Activated naive CD4-positive, alpha-beta T cell treated with anti-CD3 and anti-CD28 coated beads for 36 hours (primary cell): ENCODE data around the gene NDC1. TPM values are rescaled to one million over a fixed set of nuclear protein-coding genes. Genes with fewer than 3 reads are reported as not detected.
A peak's percentile ranks its signal among the peaks of the same experiment; 100 is the strongest.
"Not testable (repeated sequence)": the region's sequence is repeated elsewhere in the genome, so short reads cannot be mapped to it uniquely, and the experiment has no call there.

Experiments used
- CTCF ChIA-PET: fragments of 350-600 bp; sonication (Branson Sonifier 250); formaldehyde crosslinking; loops from one replicate; lab custom pipeline; 2021; ENCODE audit warnings: antibody characterized with exemption; lab: Charles Lee
- DNase-seq: peaks from one replicate; pipeline ENCODE4 v3.0.0-alpha.2; 2020
- H3K27ac Mint-ChIP-seq: one replicate; pipeline ENCODE4 v1.8.0; 2021; ENCODE audit warnings: mild to moderate bottlenecking, mixed read lengths
- H3K27me3 Mint-ChIP-seq: one replicate; pipeline ENCODE4 v1.8.0; 2021; ENCODE audit warnings: low read depth, mixed read lengths
- H3K36me3 Mint-ChIP-seq: one replicate; pipeline ENCODE4 v1.8.0; 2021; ENCODE audit warnings: low read depth, mixed read lengths
- H3K4me1 Mint-ChIP-seq: one replicate; pipeline ENCODE4 v1.8.0; 2021; ENCODE audit warnings: low read depth, mixed read lengths
- H3K4me3 Mint-ChIP-seq: one replicate; pipeline ENCODE4 v1.8.0; 2021; ENCODE audit warnings: mild to moderate bottlenecking, moderate library complexity, mixed read lengths
- H3K9me3 Mint-ChIP-seq: one replicate; pipeline ENCODE4 v1.8.0; 2021; ENCODE audit warnings: mixed read lengths
- intact Hi-C: fragments of 100-400 bp; cut with micrococcal nuclease; formaldehyde crosslinking; loops from one replicate; pipeline ENCODE4 v1.15.1; 2023
- total RNA-seq, 2 experiments: library from RNA; stranded (reverse); gene quantifications; one replicate each; pipeline ENCODE4 v1.2.3, GENCODE V29; 2021

NDC1 gene
- total RNA-seq, 2 experiments from 2014 or later: 25.9 to 27.9 TPM

DNA sequence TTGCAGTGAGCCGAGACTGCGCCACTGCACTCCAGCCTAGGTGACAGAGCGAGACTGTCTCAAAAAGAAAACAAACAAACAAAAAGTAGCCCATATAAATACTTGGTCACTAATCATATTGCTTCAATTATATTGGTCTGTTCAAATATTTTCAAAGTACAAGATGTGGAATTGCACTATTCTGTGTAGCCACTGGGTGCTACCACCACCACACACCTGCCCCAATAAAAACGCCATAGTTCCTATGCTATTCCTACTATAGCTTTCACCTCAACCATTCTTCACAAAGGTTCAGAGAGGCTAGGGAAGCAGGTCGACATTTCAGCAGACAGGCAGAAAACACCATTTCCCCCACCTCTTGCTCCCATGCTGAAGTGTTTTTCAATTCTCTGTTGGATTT is 16.7 kb downstream of the NDC1 start:
- Mint-ChIP-seq H3K4me1 (peaks cover 1% of the 10 kb centered on the region), H3K4me3 (no peak overlapping the region), H3K27ac (no peak overlapping the region), H3K36me3 (peaks cover 44% of the 10 kb centered on the region), H3K9me3 (no peaks in the 10 kb centered on the region), H3K27me3 (no peaks in the 10 kb centered on the region)
- CTCF ChIA-PET: interaction anchor here (0.6 to 1.0 kb wide), 2 partner anchors 10 to 138 kb away, joined by 4 to 5 read pairs; no protein-coding TSS in a partner anchor
- intact Hi-C loops: no loop called here
- DNase-seq: no peak

DNA sequence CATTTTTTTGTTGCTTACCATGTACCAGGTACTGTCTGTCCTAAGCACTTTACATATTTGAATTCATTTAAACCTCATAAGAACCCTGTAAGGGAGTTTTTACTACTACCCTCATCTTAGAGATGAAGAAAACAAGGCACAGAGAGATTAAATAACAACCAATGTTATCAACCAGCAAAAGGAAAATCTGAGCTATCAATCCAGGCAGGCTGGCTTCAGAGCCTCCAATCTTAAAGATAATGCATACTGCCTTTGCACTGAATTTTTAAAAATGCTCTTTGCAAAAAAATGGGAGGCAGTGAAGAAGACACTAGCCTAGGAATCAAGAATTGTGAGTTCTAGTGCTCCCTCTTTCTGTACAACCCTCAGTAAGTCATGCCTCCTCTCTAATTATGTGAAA is 18.7 kb downstream of the NDC1 start:
- CTCF ChIA-PET: no interaction called here
- no peaks in the 10 kb centered on the region for H3K27me3 Mint-ChIP-seq

GRCh38 chr1:53816584-53816983 is 21.5 kb downstream of the NDC1 start:
- H3K9me3 Mint-ChIP-seq, DNase-seq, CTCF ChIA-PET, intact Hi-C loops, H3K27ac Mint-ChIP-seq, H3K27me3 Mint-ChIP-seq, H3K4me1 Mint-ChIP-seq, H3K4me3 Mint-ChIP-seq: not testable (repeated sequence)
- peaks cover 60% of the 10 kb centered on the region for H3K36me3 Mint-ChIP-seq

More for the DNA sequence above, 18.7 kb downstream of the NDC1 start:
- Mint-ChIP-seq H3K27ac (no peak overlapping the region), H3K36me3 (peaks cover 48% of the 10 kb centered on the region), H3K9me3 (no peaks in the 10 kb centered on the region), H3K4me3 (no peak overlapping the region), H3K4me1 (peaks cover 2% of the 10 kb centered on the region)
- intact Hi-C loops: no loop called here
- DNase-seq: no peak

GRCh38 chr1:53815484-53815883 is 22.6 kb downstream of the NDC1 start:
- H3K27ac Mint-ChIP-seq, H3K4me3 Mint-ChIP-seq, intact Hi-C loops, CTCF ChIA-PET, H3K27me3 Mint-ChIP-seq, DNase-seq, H3K4me1 Mint-ChIP-seq, H3K9me3 Mint-ChIP-seq: not testable (repeated sequence)
- peaks cover 62% of the 10 kb centered on the region for H3K36me3 Mint-ChIP-seq

DNA sequence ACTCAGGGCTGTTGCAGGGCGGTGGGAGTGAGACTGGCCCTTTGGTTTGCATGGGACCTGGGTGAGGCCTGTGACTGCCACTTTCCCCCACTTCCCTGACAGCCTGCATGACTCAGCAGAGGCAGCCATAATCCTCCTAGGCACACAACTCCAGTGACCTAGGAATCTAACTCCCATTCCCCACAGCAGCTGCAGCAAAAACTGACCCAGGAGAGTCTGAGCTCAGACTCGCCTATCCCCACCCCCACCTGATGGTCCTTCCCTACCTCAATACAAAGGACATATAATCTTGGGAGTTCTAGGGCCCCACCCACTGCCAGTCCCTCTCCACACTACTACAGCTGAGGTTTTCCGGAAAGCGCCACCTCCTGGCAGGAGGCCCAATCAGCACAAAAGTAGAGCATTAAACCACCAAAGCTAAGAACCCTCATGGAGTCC is 26.7 kb downstream of the NDC1 start:
- peaks cover 2% of the 10 kb centered on the region for H3K4me1 Mint-ChIP-seq
- intact Hi-C loops: no loop called here
- no peaks in the 10 kb centered on the region for H3K9me3 Mint-ChIP-seq
- H3K27me3 Mint-ChIP-seq: no peaks in the 10 kb centered on the region
- no peak overlapping the region for H3K4me3 Mint-ChIP-seq
- peak; percentile 33 for DNase-seq
- peaks cover 51% of the 10 kb centered on the region for H3K36me3 Mint-ChIP-seq
- CTCF ChIA-PET: interaction anchor here (0.9 to 2.5 kb wide), 6 partner anchors 8 to 288 kb away, joined by 3 to 13 read pairs (median 4); no protein-coding TSS in a partner anchor
- no peak overlapping the region for H3K27ac Mint-ChIP-seq

DNA sequence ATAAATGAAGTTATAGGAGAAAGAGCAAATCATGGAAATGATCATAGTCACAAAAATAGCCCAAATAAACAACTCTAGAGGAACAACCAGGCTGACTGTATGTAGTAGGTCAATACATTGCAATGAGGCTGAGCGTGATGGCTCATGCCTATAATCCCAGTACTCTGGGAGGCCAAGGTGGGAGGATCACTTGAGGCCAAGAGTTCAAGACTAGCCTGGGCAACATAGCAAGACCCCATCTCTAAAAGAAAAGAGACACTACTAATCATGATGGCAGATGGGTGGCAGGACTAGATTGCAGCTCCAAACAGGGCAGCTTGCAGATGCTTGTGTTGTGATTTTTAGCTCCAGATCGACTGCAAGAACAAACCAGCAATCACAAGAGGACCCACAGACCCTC is 27.6 kb downstream of the NDC1 start:
- no peak overlapping the region for H3K27ac Mint-ChIP-seq
- intact Hi-C loops: no loop called here
- no peak overlapping the region for H3K4me3 Mint-ChIP-seq
- no peaks in the 10 kb centered on the region for H3K27me3 Mint-ChIP-seq
- H3K4me1 Mint-ChIP-seq: peaks cover 2% of the 10 kb centered on the region
- no peak for DNase-seq
- H3K36me3 Mint-ChIP-seq: peaks cover 49% of the 10 kb centered on the region
- CTCF ChIA-PET: interaction anchor here (0.9 to 2.5 kb wide), 3 partner anchors 7 to 32 kb away, joined by 4 to 13 read pairs (median 4); no protein-coding TSS in a partner anchor
- H3K9me3 Mint-ChIP-seq: no peaks in the 10 kb centered on the region

DNA sequence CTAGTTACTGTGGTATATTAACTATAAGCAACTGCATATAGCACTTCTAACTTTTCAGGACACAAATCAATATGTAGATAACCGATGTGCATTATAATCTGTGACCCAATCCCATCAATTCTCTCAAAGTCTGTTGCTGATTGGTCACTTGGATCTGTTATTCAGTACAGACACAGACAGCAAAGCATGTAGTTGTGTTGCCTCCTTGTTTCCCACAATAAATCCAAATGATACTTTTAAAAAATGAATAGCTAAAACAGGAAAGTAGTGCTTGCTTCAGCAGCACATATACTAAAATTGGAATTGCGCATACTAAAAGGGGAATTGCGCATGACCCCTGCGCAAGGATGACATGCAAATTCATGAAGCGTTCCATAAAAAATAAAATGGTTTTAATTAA is 28.1 kb downstream of the NDC1 start:
- Mint-ChIP-seq H3K27me3 (no peaks in the 10 kb centered on the region), H3K36me3 (peaks cover 49% of the 10 kb centered on the region)

DNA sequence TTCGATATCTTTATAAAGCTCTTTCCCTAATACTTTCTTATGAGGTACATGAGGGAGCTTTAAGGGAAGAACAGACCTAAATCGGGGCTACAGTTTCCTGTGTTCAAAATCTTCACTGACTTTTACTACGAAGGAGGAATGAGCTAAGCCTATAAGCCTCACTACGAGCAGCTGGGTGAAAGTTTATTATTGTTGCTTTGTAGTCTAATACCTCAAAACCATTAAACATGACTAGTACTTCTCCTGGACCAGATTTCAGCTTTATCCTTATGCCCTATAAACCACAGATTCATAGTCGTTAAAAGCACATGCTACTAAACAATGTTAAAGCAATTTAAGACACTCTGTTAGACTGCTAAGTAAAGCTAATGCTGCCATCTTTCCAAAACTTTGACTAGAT is 30.2 kb downstream of the NDC1 start:
- Mint-ChIP-seq H3K4me3 (no peak overlapping the region), H3K36me3 (peaks cover 44% of the 10 kb centered on the region), H3K27ac (no peak overlapping the region), H3K27me3 (no peaks in the 10 kb centered on the region), H3K9me3 (no peaks in the 10 kb centered on the region), H3K4me1 (no peaks in the 10 kb centered on the region)
- intact Hi-C loops: no loop called here
- no peak for DNase-seq
- CTCF ChIA-PET: interaction anchor here (0.6 kb wide), 1 partner anchor 27 kb away, joined by 3 read pairs; no protein-coding TSS in a partner anchor

More for the DNA sequence above, 28.1 kb downstream of the NDC1 start:
- CTCF ChIA-PET: interaction anchor here (1.1 kb wide), 1 partner anchor 31 kb away, joined by 4 read pairs; no protein-coding TSS in a partner anchor
- intact Hi-C loops: no loop called here
- peaks cover 2% of the 10 kb centered on the region for H3K4me1 Mint-ChIP-seq
- H3K9me3 Mint-ChIP-seq: no peaks in the 10 kb centered on the region
- DNase-seq: no peak
- no peak overlapping the region for H3K27ac Mint-ChIP-seq
- H3K4me3 Mint-ChIP-seq: no peak overlapping the region

DNA sequence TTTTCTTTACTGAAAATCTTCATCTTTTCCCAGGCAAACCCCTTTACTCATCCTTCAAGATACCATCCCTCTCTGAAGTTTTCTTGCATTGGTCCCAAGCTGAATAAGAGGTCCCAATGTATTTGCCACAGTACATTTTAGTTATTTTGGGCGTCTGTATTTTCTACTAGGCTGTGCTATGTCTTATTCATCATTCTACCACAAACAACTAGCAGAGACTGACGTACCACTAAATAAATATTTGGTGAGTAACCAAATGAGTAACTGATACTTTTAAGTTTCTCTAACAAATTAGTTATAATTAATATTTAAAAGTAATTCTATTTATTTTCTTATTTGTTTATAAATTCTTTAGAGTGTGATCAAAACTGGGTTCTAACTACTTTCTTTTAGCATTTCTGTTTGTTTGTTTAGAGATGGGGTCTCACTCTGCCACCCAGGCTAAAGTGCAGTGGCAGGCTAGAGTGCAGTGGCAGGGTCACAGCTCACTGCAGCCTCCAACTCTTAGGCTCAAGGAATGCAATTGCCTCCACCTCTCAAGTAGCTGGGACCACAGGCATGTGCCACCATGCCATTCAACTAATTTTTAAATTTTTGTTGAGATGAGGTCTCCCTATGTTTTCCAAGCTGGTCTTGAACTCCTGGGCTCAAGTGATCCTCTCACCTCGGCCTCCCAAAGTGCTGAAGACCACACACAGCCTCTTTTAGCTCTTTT is 33.1 kb downstream of the NDC1 start:
- Mint-ChIP-seq H3K27me3 (no peaks in the 10 kb centered on the region), H3K4me3 (no peak overlapping the region), H3K27ac (no peak overlapping the region), H3K9me3 (no peaks in the 10 kb centered on the region), H3K36me3 (peaks cover 42% of the 10 kb centered on the region), H3K4me1 (no peaks in the 10 kb centered on the region)
- CTCF ChIA-PET: no interaction called here
- DNase-seq: no peak
- intact Hi-C loops: no loop called here

- intact Hi-C loops: no loop called here
- CTCF ChIA-PET: no interaction called here
- Mint-ChIP-seq H3K4me1 (no peaks in the 10 kb centered on the region), H3K4me3 (no peak overlapping the region), H3K9me3 (no peaks in the 10 kb centered on the region), H3K27me3 (no peaks in the 10 kb centered on the region), H3K27ac (no peak overlapping the region), H3K36me3 (peaks cover 43% of the 10 kb centered on the region)
- DNase-seq: no peak
Measured at GRCh38 chr1:53804181-53804580, 33.9 kb downstream of the NDC1 start.

- H3K9me3 Mint-ChIP-seq: no peaks in the 10 kb centered on the region
- H3K4me3 Mint-ChIP-seq: no peak overlapping the region
- no peaks in the 10 kb centered on the region for H3K4me1 Mint-ChIP-seq
- CTCF ChIA-PET: interaction anchor here (0.7 to 3.0 kb wide), 2 partner anchors 11 to 22 kb away, joined by 3 to 13 read pairs; no protein-coding TSS in a partner anchor
- H3K27me3 Mint-ChIP-seq: no peaks in the 10 kb centered on the region
- no peak for DNase-seq
- peaks cover 47% of the 10 kb centered on the region for H3K36me3 Mint-ChIP-seq
- H3K27ac Mint-ChIP-seq: no peak overlapping the region
- intact Hi-C loops: no loop called here
Measured at GRCh38 chr1:53800621-53801020, 37.5 kb downstream of the NDC1 start.

- H3K27ac Mint-ChIP-seq: no peak overlapping the region
- intact Hi-C loops: no loop called here
- H3K27me3 Mint-ChIP-seq: no peaks in the 10 kb centered on the region
- no peak overlapping the region for H3K4me3 Mint-ChIP-seq
- no peak for DNase-seq
- no peaks in the 10 kb centered on the region for H3K9me3 Mint-ChIP-seq
- H3K36me3 Mint-ChIP-seq: peaks cover 51% of the 10 kb centered on the region
- H3K4me1 Mint-ChIP-seq: no peaks in the 10 kb centered on the region
- CTCF ChIA-PET: no interaction called here
Measured at GRCh38 chr1:53799141-53799540, 39.0 kb downstream of the NDC1 start.

GRCh38 chr1:53792806-53793205 is 45.3 kb downstream of the NDC1 start:
- peaks cover 53% of the 10 kb centered on the region for H3K36me3 Mint-ChIP-seq
- intact Hi-C loops: no loop called here

More at GRCh38 chr1:53792806-53793205, 45.3 kb downstream of the NDC1 start:
- H3K27ac Mint-ChIP-seq: no peak overlapping the region
- no peaks in the 10 kb centered on the region for H3K27me3 Mint-ChIP-seq
- CTCF ChIA-PET: interaction anchor here (0.5 to 1.0 kb wide), 2 partner anchors 39 to 370 kb away, joined by 4 to 7 read pairs; no protein-coding TSS in a partner anchor
- H3K4me3 Mint-ChIP-seq: no peak overlapping the region
- H3K9me3 Mint-ChIP-seq: no peaks in the 10 kb centered on the region
- no peaks in the 10 kb centered on the region for H3K4me1 Mint-ChIP-seq
- no peak for DNase-seq
